ENCODE data around the gene CSTF2.

CSTF2 gene

GRCh38 chrX:100870527-100870926 lies 50.3 kb downstream of the CSTF2 start:
- DNase-seq (ENCODE audit: low read depth in 3 of 3) = no peak

- no peak for DNase-seq (ENCODE audit: low read depth in 3 of 3)
Observed at GRCh38 chrX:100871594-100872560, 51.7 kb downstream of the CSTF2 start.

GRCh38 chrX:100874325-100874724 lies 54.1 kb downstream of the CSTF2 start, which contains the start of gene NOX1:
Gene NOX1, minus strand, starts transcription at chrX:100874359. Its CDS starts 220 bp downstream, at chrX:100874139.
- no peak for DNase-seq (ENCODE audit: low read depth in 3 of 3)

- no peak for DNase-seq (ENCODE audit: low read depth in 3 of 3)
Observed at GRCh38 chrX:100880368-100880767, 60.2 kb downstream of the CSTF2 start.

GRCh38 chrX:100883654-100884053 lies 63.5 kb downstream of the CSTF2 start:
- no peak for DNase-seq (ENCODE audit: low read depth in 3 of 3)

Data from stimulated activated CD4-positive, alpha-beta T cell treated with anti-CD3 and anti-CD28 coated beads, TNF-alpha, amount 100 ng/mL, for 4 hours (primary cell).